GM18505 (cell line): Measurements from ENCODE around the gene PLEKHN1.

ENCODE experiments used
- ATAC-seq: cut with Tn5 transposase; IDR thresholded peaks from one replicate; pipeline ENCODE4 v1.9.1; 2021; ENCODE audit not compliant: unreplicated experiment
- POLR2A ChIP-seq: IDR thresholded peaks from 4 replicates; pipeline ENCODE4 v1.6.1; 2011; ENCODE audit warnings: borderline replicate concordance; ENCODE audit not compliant: insufficient read depth, insufficient read length; ENCODE audit errors: extremely low read depth

PLEKHN1 gene

DNA sequence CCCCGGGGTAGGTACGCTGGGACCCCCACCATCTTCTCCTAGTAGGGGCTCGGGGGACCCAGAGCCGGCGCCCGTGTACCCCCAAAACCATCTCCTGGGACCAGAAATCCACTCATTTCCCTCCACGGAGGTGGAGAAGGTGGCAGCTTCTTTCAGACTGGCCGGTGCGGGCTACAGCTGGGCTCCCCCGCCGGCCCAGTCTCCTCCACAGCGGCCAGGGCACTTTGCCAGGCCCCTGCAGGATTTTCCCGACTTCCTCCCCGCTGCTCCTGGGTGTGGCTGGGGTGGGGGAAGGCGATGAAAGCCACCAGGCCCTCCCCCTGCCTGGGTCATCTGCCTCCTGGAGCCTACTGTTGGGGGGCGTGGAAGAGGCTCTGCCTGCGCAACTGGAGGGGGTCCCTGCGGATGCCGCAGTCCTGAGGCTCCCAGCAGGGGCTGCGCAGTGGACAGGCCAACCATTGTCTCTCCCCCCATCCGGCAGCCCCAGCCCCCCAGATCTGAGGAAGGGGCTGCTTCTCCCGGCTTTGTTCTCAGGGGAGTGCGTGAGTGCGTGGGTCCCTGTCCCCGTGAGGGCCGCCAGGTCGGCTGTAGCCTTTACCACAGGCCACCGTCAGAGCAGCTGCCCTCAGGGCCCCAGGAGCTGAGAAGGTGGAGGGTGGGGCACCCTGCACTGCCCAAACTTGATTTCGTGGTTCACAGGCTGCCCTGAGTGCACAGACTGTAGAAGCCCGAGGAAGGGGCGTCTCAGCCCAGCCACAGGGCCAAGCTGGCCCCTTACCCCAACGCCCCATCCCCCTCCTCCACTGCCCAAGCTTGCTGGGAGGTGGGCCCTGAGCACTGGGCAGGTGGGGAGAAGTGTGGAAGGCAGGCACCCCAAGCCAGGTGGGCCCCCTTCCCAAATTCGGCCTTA lies 55.0 kb downstream of the PLEKHN1 start:
- TF ChIP-seq POLR2A, result no peak
- ATAC-seq, result no peak

DNA sequence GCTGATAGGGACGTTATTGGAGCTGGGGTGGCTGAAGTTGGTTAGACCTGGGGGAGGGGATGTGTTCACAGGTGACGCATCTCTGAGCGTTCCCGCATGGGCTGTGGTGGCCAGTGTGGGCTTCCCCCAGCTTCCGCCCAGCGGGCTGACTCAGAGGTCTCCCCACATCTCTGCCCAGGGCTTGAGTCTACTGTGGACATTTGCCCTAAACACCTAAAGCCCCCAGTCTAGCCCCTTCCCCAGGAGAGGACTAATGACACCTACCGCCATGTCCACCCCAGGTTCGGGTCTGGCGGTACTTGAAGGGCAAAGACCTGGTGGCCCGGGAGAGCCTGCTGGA lies 55.6 kb downstream of the PLEKHN1 start:
- TF ChIP-seq POLR2A, result no peak
- no peak for ATAC-seq

DNA sequence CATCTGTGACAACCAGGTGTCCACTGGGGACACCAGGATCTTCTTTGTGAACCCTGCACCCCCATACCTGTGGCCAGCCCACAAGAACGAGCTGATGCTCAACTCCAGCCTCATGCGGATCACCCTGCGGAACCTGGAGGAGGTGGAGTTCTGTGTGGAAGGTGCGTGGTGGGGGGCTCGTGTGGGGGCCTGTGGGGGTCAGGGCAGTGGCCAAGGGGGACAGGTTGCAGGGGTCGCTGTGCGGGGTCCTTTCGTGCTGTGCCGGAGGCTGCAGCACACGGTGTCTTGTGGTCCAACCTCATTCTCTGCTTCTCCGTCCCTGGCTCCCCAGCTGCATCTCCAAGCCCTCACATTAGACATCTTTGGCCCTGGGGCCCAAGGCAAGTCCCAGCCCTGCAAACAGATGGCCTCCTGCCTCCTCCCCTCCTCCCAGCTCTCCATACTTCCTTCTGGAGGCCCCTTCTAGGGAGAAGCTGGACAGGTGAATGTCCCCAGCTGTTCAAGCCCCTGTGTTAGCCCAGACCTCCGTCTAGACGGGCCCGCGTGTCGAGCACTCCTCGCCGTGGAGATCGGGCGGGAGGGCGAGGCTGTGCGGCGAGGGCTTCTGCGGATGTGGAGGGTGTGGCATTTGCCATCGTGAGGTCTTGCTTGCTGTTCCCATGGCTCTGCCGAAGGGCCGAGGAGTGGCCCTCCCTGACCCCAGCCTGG lies 56.2 kb downstream of the PLEKHN1 start:
- ATAC-seq, result no peak

DNA sequence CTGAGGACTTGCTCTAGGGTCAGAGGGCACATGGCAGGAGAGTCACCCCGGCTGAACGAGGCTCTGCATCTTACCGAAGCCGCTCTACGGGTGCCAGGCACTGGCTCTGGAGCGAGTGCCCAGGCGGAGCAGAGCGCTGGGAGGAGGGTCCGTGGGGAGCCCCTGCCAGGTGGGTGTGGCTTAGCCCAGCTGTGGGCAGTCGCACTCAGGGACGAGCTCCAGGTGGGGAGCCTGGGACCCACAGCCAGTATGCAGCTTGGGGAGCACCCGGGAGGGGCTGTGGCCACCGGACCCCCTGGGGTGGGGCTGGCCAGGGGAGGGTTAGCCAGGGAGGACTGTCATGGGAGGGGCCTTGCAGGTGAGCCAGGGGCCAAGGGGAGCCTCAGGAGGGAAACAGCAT lies 57.4 kb downstream of the PLEKHN1 start:
- no peak for ATAC-seq
- no peak for TF ChIP-seq POLR2A

More for the DNA sequence above, 56.2 kb downstream of the PLEKHN1 start:
- no peak for TF ChIP-seq POLR2A

DNA sequence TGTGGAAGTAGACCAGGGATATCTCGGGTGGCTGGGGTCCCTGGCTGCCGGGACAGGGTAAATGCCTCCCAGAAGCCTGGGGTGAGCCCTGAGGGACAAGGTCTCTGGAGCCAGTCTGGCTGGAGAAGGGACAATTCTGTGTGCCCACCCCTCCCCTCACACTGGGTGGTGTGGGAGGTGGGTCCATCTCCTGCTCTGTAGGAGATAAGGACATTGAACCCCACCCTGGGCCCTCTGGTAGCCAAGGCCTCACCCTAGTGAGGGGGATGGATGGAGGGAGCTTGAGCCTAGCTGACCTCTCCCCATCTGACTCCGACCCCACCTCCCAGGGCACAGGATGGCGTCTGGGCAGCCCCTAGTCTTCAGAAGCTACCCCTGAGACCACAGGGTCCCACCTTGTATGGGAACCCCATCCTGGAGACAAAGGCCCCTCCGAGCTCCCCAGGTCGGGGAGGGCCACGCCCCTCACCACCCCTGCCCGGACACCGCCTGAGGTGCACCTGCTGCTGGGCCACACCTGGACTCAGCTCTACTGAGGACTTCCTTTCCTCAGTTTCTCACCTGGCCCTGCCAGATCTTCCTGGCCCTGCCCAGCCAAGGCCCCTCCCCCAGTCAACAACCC lies 58.0 kb downstream of the PLEKHN1 start:
- ATAC-seq, result no peak
- TF ChIP-seq POLR2A, result no peak

DNA sequence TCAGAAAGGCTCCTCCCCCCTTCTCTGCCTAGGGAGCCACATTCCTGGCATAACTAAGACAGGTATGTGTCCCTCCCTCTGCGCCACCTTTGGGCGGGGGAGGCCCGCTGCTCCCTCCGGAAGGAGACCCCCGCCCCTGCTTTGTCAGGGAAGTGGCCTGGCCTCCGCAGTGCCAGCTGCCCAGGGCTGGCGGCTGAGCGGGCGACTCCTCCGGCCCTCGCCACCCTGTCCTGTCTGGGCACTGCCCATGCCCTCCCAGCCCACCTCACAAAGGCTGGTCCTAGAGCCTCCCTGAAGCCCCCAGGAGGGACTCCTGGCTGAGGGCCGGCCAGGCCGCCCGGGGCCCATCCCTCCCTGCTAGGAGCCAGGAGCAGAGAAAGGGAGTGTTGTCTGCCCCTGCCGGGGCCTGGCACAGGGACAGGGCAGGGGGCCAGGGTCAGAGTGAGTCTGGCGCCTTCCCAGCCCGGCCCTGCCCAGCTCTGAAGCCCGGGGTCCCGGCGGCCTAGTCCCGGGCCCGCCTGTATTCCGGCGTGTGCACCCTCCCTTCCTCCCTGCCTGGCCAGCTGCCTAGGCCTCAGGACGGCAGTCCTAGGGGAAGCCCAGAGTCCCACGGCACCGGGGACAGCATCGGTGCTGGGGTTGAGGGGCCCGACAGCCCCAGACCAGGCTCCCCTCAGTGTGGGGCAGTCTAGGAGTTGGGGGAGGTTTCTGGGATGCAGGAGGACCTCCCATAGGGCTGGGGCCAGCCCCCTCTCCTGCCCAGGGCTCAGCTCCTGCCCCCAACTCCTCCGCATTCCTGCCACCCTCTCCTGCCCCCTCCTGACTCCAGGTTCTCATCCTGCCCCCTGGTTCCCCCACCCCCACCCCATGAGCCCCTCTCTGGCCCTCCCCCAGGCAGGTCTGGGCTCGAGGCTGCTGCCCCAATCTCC lies 58.8 kb downstream of the PLEKHN1 start:
- no peak for TF ChIP-seq POLR2A
- no peak for ATAC-seq
